IPS-18c (cell line): ENCODE data around the gene METTL26.

Experiments used
- H3K4me3 ChIP-seq: 2 replicates; pipeline ENCODE4 v1.7.0; 2013; ENCODE audit warnings: low read depth, mild to moderate bottlenecking, low read length, moderate library complexity; ENCODE audit not compliant: insufficient read depth
- H3K9me3 ChIP-seq: one replicate; pipeline ENCODE4 v1.6.1; 2013; ENCODE audit warnings: mild to moderate bottlenecking, low read length, moderate library complexity; ENCODE audit not compliant: control insufficient read depth, insufficient read depth

METTL26 gene

DNA sequence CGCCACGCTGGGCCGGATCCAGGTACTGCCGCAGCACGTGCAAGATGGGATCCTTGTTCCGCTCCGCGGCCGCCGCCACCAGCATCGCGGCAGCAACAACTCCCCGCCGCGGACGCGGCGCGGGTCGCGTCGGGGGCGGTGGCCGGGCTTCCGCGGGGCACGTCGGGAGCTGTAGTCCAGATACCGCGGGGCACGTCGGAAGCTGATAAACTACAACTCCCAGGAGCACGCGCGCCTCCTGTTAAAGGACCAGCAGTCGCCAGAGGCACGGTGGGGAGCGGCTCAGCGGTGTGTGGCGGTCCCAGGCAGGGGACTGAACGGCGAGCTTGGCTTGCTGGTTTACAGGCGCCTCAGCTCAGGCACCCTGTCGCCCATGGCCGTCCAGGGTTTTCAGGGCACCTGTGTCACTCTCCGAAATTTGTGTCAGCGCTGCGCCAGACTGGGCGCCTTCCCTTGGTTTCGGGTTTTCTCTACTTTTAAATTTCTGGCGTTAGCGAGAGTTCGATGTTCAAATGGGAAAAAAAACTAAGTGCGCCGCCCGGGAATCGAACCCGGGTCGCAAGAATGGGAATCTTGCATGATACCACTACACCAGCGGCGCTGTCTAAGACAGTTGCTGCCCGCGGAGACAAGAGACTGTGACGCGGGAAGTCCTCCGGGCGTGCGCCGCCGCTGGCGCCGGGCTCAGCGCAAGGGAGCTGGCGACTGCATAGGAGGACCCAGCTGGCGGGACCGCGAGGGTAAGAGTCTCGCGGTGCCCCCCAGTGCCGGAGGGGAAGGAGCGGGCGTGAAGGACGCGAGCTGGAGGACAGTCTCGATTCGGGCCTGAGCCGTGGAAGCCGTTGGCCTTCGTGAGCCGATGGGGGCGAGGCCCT lies at the start of gene METTL26:
Gene METTL26 (minus strand): TSS at position 100 of the 875 bp plus-strand sequence. CDS start 15 bp downstream, at position 85.
- Histone ChIP-seq H3K4me3 (peak within 1 kb of the TSS; percentile 66), H3K9me3 (no peaks in the 10 kb centered on the region)

DNA sequence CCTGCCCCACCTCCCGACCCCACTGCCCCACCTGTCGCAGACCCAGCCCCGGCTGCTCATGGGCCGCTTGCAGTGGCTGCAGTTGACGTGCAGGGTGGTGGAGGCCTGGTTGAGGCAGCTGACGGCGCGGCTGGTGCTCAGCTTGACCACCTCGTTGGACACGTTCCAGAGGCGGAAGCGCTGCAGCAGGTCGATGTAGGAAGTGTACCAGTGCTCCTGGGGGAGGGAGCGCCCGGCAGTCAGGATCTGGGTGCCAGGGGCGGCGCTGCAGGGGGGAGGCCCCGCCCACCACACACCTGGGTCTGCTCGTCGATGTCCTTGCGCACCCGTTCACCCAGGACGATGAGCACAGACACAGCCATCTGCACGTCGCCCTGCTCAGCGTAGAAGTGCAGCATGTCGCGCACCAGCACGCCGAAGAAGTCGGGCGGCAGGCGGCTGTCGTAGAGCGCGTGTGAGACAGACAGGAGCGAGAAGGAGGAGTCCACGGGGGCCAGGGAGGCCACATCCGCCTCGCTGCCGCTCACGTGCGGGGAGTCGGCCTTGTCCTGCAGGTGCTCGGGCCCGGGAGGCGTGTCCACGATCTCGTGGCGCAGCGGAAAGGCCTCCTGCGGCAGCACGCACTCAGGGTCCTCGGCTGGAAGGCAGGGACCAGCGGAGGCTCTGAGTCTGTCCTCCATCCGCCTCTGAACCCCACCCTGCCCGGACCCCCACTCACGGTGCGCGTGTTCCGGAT lies 49.0 kb upstream of the METTL26 start:
- Histone ChIP-seq H3K9me3 (no peaks in the 10 kb centered on the region), H3K4me3 (no peak overlapping the region)

DNA sequence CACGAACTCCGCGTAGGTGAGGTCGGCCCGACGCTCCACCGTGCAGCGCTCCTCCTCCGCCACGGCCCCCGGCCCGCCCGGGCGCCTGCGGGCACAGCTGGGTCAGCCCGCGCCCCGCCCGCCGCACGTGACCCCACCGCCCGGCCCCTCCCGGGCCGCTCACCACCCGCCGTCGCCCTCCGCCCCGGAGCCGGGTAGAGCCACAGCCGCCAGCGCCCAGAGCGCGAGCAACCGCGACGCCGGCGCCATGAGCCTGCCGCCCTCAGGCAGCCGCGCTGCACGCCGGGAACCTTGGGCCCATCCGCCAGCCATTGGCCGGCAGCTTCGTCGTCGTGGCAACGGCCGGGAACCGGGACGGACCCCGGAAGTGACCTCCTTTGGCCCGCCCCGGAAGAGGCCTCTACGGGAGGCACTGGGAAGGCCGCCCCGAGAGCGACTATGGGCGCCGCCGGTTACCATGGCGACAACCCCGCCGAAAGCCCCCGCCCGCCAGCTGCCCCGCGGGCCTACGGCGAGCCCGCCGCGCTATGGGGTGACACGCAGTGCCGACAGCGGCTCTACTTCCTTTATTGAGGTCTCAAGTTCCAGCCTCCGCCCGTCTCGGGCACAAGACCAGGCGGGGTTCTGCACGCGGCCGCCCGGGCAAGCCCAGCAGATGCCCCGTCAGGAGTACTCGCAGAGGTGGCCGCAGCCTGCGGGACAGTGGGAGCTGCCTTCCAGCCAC lies 48.1 kb upstream of the METTL26 start, which contains the start of gene JMJD8:
Gene JMJD8 (minus strand): TSS at position 264 of the 724 bp plus-strand sequence. CDS start 15 bp downstream, at position 249.
- peak within 1 kb of the TSS; percentile 71 for H3K4me3 ChIP-seq
- no peaks in the 10 kb centered on the region for H3K9me3 ChIP-seq

DNA sequence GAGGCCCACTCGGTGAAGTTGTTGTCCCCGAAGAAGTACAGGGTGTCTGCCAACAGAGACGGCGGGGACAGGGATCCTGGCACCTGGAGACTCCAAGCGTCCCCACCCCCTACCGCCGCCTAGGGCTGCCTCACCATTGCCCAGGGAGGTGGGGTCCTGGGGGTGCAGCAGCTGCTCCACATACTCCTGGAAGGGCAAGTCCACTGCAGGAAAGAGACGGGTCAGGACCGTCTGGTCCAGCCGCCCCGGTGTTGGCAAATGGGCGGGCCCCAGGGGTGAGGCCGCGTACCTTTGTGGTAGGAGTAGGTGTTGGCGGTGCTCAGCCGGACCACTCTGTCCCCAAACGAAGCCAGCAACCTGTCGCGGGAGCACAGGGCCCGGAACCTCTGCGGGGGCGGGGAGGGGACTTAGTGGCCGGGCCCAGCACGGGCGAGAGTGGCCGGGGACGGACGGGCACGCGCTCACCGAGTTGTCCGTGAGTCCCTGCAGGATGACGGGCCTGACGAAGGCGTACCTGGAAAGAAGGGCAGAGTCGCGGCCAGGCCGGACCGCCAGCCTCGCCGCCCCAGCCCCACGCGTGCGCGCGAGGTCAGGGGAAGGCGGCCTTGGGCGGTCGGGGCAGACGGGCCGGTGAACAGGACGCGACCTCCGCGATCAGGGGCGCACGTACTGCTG lies 47.4 kb upstream of the METTL26 start:
- Histone ChIP-seq H3K4me3 (peak overlapping the region; percentile 71), H3K9me3 (no peaks in the 10 kb centered on the region)

DNA sequence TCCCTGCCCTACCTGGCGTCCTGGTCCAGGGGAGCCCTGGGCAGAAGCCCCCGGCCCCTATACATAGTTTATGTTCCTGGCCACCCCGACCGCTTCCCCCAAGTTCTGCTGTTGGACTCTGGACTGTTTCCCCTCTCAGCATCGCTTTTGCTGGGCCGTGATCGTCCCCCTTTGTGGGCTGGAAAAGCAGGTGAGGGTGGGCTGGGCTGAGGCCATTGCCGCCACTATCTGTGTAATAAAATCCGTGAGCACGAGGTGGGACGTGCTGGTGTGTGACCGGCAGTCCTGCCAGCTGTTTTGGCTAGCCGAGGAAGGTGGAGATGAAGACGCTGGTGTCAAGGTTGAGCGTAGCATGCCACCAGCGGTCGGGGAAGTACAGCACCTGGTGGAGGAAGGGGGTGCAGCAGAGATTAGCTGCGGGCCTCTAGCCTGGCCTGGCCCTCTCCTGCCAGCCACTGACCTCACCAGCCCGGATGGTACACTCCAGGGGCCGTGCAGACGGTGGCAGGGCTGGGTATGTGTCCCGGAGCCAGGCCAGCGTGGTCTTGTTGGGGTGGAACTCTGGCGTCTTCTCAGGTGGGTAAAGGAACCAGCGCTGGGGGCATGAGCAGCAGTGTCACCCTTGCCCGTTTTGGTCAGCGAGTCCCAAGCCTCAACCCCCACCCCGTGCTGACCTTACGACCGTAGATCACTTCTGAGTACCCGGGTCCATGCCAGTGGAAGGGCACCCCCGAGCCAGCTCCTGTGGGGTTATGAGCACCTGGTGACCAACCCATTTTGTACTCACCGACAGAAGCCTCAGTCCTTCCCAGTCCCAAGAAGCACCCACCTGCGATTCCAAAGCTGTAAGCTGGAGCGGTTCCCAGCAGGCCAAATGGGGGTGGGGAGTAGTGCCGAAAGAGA lies 46.6 kb upstream of the METTL26 start:
- no peaks in the 10 kb centered on the region for H3K9me3 ChIP-seq
- H3K4me3 ChIP-seq = peak overlapping the region; percentile 71

DNA sequence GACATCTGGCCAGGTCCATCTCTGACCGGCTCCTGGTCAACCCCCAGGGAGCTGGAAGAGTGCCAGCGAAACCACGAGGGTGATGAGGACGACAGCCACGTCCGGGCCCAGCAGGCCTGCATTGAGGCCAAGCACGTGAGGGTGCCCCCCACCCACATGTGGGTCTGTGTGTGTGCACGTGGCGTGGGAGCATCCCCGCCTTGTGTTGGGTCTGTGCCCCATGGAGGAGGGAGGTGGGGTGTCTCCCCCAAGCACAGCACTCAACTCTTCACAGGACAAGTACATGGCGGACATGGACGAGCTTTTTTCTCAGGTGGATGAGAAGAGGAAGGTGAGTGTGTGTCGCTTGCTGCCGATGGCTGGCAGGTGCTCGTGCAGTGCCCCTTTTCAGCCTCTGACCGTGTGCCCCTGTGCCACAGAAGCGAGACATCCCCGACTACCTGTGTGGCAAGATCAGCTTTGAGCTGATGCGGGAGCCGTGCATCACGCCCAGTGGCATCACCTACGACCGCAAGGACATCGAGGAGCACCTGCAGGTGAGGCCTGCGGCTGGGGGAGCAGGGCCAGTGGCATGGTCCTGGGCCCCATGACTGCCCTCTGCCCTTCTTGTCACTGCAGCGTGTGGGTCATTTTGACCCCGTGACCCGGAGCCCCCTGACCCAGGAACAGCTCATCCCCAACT lies 45.8 kb upstream of the METTL26 start:
- Histone ChIP-seq H3K4me3 (peak overlapping the region; percentile 80), H3K9me3 (no peaks in the 10 kb centered on the region)

DNA sequence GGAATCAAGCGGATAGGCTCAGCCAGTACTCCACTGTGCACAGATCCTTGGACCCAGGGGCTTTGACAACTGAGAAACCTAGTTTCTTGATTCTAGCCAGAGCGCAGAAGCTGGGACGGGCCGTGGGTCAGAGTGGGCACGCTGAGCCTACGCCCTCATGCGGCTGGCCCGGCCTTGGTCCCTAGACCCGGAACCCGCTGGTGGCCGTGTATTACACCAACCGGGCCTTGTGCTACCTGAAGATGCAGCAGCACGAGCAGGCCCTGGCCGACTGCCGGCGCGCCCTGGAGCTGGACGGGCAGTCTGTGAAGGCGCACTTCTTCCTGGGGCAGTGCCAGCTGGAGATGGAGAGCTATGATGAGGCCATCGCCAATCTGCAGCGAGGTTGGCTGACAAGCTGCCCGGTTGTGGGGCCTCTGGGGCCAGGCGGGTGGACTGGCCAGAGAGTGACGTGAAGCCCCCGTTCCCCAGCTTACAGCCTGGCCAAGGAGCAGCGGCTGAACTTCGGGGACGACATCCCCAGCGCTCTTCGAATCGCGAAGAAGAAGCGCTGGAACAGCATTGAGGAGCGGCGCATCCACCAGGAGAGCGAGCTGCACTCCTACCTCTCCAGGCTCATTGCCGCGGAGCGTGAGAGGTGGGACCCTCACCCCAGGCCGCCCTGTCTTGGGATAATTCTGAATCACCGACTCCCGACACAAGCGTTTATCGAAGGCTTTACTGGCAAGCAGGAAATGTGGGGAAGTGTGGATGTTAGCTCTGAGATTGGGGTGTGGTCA lies 45.1 kb upstream of the METTL26 start:
- H3K4me3 ChIP-seq = peak overlapping the region; percentile 80
- no peaks in the 10 kb centered on the region for H3K9me3 ChIP-seq

DNA sequence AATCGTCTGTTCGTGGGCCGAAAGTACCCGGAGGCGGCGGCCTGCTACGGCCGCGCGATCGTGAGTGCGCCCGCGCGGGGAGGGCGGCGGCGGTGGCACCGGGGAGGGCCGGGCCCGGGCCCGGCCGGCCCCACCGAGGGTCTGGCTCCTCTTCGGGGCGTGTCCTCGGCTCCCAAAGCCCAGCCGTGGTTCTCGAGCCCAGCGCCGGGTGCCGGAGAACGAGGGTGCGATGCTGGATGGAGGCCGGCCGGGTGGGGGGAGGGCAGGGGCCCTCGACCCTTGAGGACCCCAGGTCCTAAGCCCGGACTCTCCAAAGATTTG lies 44.5 kb upstream of the METTL26 start:
- H3K4me3 ChIP-seq = peak overlapping the region; percentile 80
- H3K9me3 ChIP-seq = no peaks in the 10 kb centered on the region

DNA sequence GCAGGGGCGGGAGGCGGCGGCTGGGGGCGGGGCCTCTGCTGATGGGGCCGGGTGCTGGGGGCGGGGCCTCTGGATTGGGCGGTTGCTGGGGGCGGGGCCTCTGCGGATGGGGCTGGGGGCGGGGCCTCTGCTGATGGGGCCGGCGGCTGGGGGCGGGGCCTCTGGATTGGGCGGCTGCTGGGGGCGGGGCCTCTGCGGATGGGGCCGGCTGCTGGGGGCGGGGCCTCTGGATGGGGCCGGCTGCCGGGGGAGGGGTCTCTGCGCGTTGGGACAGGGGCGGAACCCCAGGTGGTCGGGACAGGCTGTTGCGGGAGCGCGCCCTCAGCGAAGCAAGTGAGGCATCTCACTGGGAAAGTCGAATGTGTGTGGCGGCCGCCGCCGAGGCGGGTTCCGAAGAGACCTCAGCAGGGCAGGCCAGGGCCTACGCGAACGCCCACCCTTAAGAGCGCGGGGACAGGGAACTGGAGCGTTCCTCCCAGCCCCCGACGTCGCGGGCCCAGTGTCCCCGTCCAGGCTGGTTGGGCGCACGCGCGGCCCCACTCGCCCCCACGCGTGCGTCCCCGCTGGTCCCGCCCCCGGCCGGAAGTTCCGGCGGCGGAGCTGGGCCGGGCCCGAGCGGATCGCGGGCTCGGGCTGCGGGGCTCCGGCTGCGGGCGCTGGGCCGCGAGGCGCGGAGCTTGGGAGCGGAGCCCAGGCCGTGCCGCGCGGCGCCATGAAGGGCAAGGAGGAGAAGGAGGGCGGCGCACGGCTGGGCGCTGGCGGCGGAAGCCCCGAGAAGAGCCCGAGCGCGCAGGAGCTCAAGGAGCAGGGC lies 43.9 kb upstream of the METTL26 start, which contains the start of gene STUB1:
Gene STUB1 (plus strand): TSS at position 597 of the 811 bp plus-strand sequence. CDS start 116 bp downstream, at position 713.
- Histone ChIP-seq H3K4me3 (peak within 1 kb of the TSS; percentile 80), H3K9me3 (no peaks in the 10 kb centered on the region)

DNA sequence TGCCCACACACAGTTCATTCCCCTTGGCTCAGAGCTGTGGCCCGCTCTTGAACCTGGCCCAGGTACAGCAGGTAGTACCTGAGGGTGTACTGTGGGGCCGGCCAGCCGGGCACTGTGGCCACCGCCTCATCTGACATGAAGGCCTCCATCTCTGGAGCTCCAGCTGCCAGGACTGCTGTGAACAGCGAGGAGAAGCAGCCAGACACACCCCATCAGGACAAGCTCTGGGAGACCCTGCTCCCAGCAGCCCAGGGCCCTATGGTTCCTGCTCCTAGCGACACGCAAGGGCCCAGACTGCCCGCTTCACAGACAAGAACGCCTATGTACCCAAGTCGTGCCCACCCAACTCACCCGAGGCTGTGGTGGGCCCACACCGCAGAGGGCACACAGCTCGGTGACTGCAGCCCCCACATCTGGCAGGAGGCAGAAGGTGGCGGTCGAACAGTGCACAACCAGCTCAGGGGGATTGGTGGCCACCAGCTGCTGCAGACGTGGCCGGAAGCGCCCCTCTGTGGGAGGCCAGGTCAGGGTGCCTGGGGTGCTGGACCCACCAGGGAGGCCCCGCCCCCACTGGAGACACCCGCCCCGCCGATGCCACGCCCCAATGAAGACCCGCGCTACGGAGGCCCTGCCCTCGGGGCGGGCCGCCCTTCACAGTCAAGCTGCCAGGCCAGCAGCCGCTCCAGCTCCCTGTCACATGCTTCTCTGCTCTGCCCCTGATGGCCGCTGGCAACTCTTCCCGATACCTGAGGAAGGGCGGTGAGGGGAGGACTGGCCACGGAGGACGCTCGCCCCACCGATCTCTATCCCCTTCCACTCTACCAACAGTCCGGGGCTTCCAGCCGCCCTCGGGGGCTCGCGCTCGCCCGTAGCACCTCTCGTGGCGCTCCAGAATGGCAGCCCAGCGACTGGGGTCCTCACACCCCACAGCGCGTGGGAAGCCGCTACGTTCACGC lies 43.0 kb upstream of the METTL26 start:
- Histone ChIP-seq H3K9me3 (no peaks in the 10 kb centered on the region), H3K4me3 (peak overlapping the region; percentile 40)

DNA sequence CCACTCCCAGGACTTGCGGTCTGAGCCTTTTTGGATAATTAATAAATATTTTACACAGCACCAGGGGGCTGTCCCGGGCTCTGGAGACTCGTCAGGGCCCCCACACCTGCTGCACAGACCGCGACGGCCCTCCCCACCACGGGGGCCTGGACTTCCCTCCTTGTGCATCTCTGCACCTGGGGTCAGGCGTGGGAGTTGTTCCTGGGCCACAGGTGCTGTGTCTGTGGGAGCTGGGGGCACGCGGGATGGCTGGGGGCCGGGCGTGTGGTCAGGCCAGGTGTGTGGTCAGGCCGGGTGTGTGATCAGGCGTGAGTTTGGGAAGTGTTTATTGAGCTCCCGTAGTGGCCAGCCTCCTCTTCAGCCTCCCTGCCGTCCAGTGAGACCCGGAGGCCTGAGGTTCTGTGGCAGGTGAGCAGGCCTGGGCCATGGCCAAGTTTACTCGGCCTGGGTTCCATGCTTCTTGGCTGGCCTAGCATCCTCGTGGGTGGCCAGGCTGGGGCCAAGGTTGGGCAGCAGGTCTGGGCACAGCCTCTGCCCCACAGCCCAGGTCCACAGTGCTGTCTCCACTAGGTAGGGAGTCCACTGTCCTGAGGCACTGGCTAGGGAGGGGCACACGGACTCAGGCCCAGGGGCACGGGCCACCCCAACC lies 42.2 kb upstream of the METTL26 start:
- Histone ChIP-seq H3K4me3 (no peak overlapping the region), H3K9me3 (no peaks in the 10 kb centered on the region)

DNA sequence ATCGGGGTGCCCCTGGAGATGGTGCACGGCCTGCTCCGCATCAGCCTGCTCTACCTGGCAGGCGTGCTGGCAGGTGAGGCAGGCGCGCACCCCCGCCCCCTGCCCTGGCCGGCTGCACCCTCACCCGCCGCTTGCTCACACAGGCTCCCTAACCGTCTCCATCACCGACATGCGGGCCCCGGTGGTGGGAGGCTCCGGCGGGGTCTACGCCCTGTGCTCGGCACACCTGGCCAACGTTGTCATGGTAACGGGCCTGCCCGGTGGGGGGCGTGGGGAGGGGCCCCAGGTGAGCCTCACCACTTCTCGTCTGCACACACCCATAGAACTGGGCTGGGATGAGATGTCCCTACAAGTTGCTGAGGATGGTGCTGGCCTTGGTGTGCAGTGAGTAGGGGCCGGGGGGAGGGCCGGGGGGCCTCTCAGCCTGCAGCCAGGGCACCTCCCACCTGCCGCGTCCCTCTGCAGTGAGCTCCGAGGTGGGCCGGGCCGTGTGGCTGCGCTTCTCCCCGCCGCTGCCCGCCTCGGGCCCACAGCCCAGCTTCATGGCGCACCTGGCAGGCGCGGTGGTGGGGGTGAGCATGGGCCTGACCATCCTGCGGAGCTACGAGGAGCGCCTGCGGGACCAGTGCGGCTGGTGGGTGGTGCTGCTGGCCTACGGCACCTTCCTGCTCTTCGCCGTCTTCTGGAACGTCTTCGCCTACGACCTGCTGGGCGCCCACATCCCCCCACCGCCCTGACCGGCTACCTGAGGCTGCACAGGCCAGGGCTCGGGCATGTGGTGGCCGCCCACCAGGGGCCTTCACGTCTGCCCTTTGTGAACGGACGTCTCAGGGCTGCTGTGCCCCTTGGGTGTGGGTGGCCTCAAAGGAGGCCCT lies 41.4 kb upstream of the METTL26 start:
- peak overlapping the region; percentile 15; the same call in 1 of the 2 replicates for H3K4me3 ChIP-seq
- no peaks in the 10 kb centered on the region for H3K9me3 ChIP-seq
